GM03348 (cell line): ENCODE results near the gene SLC6A6.

ENCODE experiments used
- DNase-seq: peaks from one replicate; pipeline ENCODE4 v3.0.0; 2012; ENCODE audit warnings: low spot score

Gene SLC6A6

GRCh38 chr3:14470461-14470860 lies 68.1 kb downstream of the SLC6A6 start:
- DNase-seq: no peak

- no peak for DNase-seq
Measured at GRCh38 chr3:14471016-14471415, 68.6 kb downstream of the SLC6A6 start.

DNA sequence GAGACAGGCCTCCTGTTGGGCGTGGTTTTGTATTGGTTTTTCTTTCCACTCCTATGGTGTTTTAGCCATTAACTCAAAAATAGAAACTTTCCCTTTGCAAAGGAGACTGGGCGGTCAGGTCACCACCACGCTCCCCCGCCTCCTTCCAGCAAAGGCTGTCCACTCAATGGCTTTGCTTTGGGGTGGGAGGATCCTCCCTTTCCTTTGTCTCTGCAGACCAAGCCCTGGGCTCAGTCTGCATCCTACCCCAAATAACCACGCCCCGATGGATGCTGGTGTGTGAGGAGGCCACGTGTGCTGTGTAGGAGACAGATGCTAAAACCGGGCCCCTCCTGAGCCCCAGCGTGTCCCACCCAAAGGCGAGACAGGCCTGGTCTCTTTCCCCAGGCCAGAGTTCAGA lies 69.3 kb downstream of the SLC6A6 start:
- no peak for DNase-seq

GRCh38 chr3:14472471-14473351 lies 70.3 kb downstream of the SLC6A6 start:
- DNase-seq: peak; percentile 94

DNA sequence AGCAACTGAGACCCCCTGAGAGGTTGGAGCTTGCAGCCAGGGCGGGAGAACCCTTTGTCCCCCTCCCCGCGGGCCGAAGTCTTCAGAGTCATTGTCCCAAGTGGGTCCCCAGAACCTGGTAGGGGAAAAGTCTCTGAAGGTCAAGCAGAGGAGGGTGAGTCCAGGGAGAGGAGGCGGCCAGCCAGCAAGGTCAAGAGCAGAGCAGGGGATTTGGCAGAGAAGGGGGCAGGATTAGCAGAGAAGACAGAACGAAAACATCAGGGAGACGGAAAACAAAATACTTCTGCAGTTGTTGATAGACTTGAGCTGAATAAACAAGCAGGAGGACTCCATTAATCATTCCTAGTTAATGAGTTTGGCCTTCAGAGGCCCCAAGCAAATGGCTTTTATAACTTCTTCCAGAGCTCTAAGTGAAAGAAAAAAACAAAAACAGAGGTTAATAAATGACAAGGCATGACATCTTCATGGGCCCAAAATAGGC lies 71.0 kb downstream of the SLC6A6 start:
- no peak for DNase-seq

GRCh38 chr3:14474363-14475081 lies 72.1 kb downstream of the SLC6A6 start:
- DNase-seq: no peak

GRCh38 chr3:14475621-14476020 lies 73.2 kb downstream of the SLC6A6 start:
- DNase-seq: no peak

DNA sequence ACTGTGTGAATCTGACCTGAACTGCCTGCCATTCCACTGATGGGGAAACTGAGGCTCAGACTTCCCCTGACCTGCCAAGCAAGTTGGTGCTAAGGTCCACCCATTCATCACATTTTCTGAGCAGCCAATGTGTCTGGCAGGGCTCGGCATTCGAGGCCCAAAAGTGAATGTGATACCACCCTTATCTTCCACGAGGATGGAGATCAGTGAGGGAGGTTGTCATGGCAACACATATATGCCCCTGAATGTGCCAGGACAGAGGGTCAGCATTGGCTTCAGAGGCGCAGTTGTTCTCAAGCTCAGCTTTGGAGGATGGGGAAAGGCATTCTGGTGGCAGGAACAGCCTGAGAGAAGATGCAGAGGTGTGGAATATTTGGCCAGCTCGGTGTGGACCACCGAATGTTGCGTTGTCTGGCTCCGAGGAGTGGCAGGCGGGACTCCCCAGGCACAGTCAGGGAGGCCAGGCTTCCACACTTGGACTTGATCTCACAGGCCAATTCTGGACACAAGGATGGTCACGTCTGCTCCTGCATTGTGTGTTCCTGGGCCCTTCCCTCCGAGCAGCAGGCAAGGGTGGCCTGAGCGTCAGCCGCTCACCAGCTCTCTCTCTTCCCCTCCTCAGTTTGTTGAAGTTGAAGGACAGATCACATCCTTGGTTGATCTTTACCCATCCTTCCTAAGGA lies 74.3 kb downstream of the SLC6A6 start:
- DNase-seq: no peak

GRCh38 chr3:14477311-14477935 lies 75.0 kb downstream of the SLC6A6 start:
- no peak for DNase-seq

- no peak for DNase-seq
Measured at GRCh38 chr3:14478956-14479550, 76.6 kb downstream of the SLC6A6 start.

- no peak for DNase-seq
Measured at GRCh38 chr3:14479591-14479990, 77.2 kb downstream of the SLC6A6 start.

GRCh38 chr3:14480207-14481017 lies 78.0 kb downstream of the SLC6A6 start:
- no peak for DNase-seq

- DNase-seq: no peak
Measured at GRCh38 chr3:14481018-14481645, 78.7 kb downstream of the SLC6A6 start.

GRCh38 chr3:14481646-14482036 lies 79.2 kb downstream of the SLC6A6 start:
- no peak for DNase-seq

DNA sequence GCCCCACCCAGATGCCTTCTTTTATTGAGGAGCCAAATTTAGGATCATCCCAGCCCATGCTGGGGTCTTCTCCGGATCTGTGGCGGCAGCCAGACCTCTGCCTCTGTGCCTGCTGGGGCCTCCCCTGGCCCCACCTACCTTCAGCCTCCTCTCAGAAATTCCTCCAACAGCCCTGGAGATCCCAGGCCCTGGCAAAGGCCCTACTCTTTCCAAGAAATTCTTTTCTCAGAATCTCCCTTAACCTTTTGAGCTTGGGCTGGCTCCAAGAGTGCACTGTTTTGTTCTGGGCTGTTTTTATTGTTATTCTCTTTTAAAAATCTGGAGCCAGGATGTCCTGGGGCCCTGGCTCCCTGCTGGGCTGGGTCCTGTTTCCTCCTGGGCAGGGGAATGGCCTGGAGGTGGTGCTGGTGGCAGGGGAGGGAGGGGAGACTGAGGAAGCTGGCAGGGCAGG lies 79.9 kb downstream of the SLC6A6 start:
- no peak for DNase-seq

DNA sequence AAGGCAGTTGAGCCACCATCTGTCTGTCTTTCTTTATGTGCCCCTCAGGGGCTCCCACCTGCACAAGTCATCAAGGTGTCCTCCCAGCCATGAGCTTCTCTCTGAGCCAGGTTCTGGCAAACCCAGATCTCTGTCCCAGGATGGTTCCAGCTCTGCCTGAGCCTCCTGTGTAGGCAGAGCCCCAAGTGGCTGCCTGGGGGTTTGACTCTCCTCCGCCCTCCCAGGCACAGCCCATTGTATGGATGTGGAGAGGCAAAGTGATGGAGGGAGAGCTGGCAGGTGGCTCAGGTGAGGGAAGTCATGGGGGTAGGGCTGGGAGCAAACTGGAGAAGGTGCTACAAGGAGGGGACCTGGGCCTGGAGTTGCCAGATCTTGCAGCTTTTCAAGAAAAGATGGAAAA lies 80.9 kb downstream of the SLC6A6 start:
- DNase-seq: no peak

DNA sequence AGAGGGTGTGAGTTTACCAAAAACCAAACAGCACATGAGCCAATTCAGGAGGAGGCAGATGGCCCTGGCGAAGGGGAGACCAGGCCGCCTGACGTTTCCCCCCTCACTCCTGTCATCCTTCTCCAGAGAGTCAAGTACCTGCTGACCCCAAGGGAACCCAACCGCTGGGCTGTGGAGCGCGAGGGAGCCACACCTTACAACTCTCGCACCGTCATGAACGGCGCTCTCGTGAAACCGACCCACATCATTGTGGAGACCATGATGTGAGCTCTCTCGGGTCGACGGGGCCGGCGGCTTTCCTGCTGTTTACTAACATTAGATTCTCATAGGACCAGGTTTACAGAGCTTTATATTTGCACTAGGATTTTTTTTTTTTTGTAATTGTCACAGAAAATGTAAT lies 82.3 kb downstream of the SLC6A6 start:
- no peak for DNase-seq

GRCh38 chr3:14485981-14486380 lies 83.6 kb downstream of the SLC6A6 start:
- DNase-seq: no peak

DNA sequence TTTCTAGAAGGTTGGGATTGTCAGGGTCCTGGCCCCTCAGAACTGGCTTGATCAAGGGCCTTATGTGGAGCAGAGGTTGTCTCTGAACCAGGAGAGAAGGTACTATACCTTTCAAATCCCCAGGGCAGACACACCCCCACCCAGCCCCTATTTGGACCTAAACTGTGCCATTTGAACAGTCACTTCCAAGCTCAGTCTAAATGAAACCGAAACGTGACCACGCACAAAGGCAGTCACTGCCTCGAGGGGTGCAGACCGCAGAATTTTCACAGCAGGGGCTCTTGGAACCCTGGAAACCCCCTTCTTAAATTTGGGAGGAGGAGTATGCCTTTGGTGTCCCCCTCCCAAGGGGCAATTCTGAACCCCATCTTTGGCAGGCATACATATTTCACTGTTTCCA lies 84.1 kb downstream of the SLC6A6 start:
- DNase-seq: no peak

GRCh38 chr3:14487086-14487485 lies 84.7 kb downstream of the SLC6A6 start:
- DNase-seq: no peak
